HL-60/S4 (cell line): ENCODE data around the gene DLGAP3.
"Not testable (repeated sequence)": the region's sequence is repeated elsewhere in the genome, so short reads cannot be mapped to it uniquely, and the experiment has no call there.

Experiments used
- in situ Hi-C: fragments of 300-500 bp; cut with MboI; formaldehyde crosslinking; loops from 2 replicates; pipeline ENCODE4 v1.14.3; 2022; ENCODE audit warnings: low sequenced_read_pairs

DLGAP3 gene, protein sequence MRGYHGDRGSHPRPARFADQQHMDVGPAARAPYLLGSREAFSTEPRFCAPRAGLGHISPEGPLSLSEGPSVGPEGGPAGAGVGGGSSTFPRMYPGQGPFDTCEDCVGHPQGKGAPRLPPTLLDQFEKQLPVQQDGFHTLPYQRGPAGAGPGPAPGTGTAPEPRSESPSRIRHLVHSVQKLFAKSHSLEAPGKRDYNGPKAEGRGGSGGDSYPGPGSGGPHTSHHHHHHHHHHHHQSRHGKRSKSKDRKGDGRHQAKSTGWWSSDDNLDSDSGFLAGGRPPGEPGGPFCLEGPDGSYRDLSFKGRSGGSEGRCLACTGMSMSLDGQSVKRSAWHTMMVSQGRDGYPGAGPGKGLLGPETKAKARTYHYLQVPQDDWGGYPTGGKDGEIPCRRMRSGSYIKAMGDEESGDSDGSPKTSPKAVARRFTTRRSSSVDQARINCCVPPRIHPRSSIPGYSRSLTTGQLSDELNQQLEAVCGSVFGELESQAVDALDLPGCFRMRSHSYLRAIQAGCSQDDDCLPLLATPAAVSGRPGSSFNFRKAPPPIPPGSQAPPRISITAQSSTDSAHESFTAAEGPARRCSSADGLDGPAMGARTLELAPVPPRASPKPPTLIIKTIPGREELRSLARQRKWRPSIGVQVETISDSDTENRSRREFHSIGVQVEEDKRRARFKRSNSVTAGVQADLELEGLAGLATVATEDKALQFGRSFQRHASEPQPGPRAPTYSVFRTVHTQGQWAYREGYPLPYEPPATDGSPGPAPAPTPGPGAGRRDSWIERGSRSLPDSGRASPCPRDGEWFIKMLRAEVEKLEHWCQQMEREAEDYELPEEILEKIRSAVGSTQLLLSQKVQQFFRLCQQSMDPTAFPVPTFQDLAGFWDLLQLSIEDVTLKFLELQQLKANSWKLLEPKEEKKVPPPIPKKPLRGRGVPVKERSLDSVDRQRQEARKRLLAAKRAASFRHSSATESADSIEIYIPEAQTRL

DNA sequence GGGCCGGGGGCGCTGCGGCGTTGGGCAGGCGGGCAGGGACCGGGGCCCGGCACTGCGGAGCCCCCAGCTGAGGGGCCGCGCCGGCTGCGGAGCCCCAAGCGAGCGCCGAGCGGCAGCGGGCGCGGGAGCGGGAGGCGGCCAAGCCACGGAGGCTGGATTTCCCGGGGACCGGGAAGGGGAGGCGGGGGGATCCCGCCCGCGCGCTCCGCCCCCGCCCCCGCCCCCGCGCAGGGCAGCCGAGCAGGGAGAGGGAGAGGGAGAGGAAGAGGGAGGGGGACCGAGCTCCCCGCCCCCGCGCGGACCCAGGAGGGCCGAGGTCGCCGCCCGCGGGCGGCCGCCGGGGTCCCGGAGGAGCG, at the start of gene DLGAP3:
Gene DLGAP3 (minus strand): TSS at position 154 of the 356 bp plus-strand sequence. CDS start 24,267 bp downstream, outside the sequence.
- in situ Hi-C loops = no loop called here

DNA sequence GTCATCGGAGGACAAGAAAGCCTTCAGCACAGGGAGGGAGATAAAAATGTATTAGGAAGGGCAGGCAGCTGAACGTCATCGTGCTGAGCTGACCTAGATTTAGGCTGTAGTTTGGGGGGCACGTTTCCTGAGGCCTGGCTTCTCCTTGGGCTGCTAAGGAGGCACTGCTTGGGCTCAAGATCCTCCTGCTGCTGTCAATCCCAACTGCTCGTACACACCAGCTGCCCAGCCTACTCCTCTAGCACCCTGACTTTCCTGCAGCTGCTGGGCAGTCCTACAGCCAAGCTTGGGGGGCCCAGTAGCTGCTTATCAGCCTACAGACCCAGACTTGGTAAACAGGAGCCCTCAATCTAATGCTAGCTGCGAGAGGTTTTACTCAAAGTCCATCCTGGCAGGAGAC, 49.5 kb upstream of the DLGAP3 start:
- in situ Hi-C loops = no loop called here

DNA sequence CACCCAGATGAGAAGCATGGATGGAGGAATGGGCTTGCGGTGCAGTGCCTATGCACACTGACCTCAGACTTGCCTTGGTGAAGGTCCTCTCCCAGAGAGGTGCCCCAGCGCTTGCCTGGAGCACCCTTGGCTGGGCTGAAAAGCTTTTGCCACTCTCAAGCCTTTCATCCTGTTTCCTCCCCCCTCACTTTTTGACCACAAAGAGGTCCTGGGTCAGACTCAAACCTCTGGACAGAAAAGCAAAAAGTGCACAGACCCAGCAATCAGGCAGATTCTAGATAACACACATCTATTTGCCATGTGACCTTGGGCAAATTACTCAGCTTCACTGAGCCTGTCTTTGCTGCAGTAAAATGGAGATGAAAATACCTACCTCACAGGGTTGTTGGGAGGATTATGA, 48.4 kb upstream of the DLGAP3 start:
- in situ Hi-C loops = no loop called here

DNA sequence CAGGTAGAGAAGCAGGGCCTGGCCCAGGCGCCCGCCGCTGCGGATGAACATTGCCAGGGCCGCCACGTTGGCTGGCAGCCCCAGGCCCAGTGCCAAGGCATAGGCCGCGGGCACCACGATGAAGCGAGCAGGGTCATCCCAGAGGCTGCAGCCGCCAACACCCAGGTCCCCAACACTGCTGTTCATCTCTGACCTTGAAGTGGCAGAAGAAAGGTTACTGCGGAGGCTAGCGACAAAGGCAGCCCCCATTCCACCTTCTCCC, 47.7 kb upstream of the DLGAP3 start:
- in situ Hi-C loops = no loop called here

DNA sequence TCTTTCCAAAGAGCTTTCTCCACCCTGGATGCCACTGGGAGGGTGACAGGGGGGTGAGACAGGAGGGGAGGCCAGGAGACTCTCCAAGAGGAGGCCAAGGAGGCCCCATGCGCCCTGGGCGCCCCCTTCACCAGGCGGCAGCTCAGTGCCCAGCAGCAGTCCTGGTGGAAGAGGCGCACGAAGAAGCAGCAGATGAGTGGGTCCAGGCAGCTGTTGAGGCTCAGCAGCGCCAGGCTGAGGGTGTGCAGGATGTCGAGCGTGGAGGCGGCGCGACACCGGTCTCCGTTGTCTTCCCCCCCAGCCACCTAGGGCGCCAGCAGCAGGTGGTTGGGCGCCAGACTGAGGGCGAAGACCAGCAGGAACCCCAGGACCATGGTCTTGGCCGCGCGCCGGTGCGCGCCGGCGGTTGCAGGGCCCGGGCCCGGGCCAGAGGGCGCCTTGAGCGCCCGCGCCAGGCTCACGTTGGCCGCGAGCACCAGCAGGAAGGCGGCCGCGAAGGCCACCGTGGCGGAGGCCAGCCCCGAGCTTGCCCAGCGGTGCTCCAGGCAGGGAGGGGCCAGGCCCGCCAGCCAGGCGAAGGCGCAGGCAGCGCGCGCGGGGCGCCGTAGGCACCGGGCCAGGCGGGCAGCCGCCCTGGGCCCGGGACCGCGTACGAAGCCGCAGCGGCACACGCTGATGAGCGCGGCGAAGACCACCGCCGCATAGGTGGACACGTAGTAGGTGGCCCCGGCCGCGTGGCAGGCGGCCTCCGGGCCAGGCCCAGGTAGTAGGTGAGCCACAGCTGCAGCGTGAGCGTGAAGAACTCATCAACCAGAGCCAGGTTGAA, 47.1 kb upstream of the DLGAP3 start:
- in situ Hi-C loops = no loop called here

DNA sequence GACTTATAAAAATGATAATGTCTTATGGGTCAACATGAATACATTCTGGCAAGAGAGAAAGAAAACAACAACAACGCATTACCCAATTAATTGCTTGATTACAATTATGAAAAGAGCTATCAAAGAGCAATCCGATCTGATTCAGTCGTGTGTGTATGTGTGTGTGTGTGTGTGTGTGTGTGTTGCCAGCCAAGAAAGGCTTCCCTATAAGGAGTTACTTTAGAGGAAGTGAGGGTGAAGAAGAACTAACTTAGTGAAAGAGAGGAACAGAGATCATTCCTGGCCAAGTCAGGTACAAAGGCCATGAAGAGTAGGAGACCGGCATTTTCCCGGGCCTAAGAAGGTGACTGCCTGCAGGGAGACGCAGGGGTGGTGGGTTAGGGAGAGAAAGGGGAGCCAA, 46.3 kb upstream of the DLGAP3 start:
- in situ Hi-C loops = no loop called here

DNA sequence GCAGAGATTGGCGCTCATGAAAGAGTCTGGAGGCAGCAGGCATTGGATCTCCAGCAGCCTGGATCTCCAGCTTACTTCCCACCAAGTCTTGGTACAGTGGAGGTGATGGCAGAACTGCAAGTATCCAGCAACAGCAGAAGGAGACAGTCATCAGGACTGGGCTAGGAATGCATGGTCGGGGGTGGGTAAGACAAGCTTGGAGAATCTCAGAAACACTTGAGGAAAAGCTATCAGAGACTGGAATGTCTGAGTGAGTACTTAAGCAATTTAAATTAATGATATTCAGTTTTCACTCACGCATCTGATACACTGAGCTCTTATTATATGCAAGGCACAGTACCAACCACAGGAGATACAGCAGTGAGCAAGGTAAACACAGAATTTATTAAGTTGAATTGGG, 45.9 kb upstream of the DLGAP3 start:
- in situ Hi-C loops = no loop called here

DNA sequence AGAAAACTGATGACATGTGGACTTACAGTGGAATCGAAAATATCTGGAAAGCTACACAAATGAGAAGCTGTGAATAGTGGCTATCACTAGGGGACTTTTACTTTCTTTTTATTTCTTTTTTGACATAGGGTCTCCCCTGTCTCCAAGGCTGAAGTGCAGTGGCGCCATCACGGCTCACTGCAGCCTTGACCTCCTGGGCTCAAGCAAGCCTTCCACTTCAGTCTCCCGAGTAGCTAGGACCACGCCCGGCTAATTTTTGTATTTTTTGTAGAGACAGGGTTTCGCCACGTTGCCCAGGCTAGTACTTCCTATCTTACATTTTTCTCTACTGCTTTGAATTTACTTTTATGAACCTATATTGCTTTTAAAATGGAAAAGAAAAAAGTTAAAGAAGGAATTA, 45.2 kb upstream of the DLGAP3 start:
- in situ Hi-C loops = no loop called here

DNA sequence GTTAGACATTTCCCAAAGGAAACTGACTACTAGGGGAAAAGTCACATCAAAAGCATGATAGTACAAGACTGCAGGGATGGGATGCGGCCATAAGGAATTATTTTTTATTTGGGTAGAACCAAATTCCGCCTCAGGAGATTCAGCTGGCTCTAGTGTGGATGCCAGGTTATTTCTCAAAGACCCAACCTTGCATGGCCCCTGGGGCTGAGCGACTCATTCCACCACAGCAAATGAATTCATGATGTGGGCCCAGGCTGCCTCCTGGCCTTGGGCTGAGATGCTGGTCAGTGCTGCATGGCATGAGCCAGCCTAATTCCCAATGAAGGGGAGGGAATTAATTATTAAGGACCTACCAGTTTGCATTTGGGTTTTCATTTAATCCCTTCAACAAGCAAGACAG, 43.9 kb upstream of the DLGAP3 start:
- in situ Hi-C loops = no loop called here

DNA sequence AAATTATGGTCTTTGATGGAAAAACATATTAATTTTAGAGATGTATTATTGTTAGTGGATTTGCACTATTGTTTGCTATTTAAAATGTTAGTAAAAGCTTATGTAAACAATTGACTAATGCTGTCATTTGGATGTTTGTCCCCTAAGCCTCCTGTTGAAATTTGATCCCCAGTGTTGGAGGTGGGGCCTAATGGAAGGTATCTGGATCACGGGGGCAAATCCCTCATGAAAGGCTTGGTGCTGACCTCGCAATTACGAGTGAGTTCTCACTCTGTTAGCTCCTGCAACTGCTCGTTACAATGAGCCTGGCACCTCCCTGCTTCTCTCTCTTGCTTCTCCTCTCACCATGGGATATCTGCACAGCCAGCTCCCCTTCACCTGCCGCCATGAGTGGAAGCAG, 41.4 kb upstream of the DLGAP3 start:
- in situ Hi-C loops = no loop called here

DNA sequence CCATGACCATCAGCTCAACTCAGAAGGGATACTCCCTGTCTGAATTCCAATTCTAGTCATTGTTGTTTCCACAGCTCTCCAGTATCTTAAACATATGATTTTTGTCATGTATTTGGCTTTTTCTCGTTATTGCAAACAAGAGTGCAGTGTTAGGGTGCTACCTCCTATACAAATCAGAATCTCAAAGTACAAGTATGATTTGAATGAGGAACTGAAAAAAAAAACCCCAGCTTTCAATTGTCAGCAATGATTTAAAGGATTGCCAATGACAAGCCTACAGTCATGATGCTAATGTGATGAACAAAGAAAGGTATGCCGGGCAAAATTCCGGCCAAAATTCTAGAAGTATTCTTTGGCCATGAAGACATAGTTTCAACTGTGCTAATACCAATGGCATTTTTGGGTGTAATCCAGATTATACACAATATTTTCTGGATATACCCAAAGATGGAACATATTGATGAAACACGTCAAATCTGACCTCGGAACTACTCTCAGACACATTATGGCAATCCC, 40.8 kb upstream of the DLGAP3 start:
- in situ Hi-C loops = no loop called here

DNA sequence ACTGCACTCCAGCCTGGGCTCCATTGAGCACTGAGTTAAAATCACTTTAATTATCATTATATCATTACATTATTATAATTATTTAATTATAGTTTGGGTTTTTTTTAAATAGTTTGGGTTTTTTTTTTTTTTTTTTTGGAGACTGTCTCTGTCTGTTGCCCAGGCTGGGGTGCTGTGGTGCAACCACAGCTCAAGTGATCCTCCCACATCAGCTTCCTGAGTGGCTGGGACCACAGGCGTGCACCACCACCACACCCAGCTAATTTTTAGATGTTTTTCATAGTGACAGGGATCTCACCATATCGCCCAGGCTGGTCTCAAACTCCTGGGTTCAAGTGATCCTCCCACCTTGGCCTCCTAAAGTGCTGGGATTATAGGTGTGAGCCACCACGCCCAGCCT, 38.8 kb upstream of the DLGAP3 start:
- in situ Hi-C loops = not testable (repeated sequence)

DNA sequence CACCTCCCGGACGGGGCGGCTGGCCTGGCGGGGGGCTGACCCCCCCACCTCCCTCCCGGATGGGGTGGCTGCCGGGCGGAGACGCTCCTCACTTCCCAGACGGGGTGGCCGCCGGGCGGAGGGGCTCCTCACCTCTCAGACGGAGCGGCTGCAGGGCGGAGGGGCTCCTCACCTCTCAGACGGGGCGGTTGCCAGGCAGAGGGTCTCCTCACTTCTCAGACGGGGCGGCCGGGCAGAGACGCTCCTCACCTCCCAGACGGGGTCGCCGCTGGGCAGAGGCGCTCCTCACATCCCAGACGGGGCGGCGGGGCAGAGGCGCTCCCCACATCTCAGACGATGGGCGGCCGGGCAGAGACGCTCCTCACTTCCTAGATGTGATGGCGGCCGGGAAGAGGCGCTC, 38.2 kb upstream of the DLGAP3 start:
- in situ Hi-C loops = not testable (repeated sequence)

DNA sequence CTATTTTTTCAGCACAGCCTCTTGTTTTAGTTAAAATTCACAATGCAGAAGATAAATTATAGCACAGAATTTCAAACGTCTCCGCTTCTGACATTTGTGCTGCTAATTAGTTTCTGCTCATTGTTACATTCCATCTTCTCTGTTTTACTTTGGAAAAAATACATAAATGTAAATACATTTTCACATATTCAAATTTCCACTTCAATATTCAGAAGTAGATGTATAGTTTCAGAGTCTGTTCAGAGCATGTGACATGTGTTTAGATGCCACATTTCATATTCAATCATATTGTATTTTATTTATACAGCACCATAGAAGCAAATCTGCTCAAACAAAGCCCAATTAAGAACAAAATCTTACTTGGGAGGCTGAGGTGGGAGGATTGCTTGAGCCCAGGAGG, 36.1 kb upstream of the DLGAP3 start:
- in situ Hi-C loops = no loop called here

DNA sequence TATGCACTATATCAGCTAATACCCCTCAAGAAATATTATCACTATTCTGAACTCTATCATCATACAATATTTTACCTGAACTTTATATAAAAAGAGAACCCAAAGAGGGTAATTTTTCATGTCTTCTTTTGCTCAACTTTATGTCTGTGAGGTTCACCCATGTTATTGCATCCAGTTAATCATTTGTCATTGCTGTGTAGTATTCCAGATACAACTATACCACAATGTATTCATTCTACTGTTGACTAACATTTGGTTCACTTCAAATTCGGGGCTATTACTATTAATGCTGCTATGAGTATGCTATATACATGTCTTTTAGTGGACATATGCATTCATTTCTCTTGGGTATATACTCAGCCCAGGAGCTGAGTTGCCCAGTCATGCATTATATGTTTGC, 21.0 kb upstream of the DLGAP3 start:
- in situ Hi-C loops = no loop called here

DNA sequence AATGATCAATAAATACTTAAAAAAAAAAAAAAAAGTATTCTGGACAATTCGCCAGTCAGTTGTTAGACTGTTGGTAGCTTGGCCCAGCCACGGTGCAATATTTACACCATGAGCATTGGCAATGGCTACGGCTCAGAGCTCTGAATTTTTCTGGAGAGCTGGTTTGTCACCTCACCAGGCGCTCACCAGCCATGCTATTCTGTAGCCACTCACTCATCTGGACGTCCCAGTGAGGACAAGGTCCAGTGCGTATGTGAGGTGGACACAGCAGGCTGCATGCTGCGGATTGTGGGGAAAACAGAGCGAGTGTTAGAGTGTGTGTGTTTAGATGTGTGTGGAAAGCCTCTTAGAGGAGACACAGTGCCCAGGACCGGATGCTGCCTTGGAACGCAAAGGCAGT, 19.3 kb upstream of the DLGAP3 start:
- in situ Hi-C loops = not testable (repeated sequence)

DNA sequence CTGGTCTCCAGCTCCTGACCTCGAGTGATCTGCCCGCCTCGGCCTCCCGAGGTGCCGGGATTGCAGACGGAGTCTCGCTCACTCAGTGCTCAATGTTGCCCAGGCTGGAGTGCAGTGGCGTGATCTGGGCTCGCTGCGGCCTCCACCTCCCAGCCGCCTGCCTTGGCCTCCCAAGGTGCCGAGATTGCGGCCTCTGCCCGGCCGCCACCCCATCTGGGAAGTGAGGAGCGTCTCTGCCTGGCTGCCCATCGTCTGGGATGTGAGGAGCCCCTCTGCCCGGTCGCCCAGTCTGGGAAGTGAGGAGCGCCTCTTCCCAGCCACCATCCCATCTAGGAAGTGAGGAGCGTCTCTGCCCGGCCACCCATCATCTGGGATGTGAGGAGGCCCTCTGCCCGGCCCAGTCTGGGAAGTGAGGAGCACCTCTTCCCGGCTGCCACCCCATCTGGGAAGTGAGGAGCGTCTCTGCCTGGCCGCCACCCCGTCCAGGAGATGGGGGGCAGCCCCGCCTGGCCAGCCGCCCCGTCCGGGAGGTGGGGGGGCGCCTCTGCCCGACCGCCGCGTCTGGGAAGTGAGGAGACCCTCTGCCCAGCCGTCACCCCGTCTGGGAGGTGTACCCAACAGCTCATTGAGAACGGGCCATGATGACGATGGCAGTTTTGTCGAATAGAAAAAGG, 18.3 kb upstream of the DLGAP3 start:
- in situ Hi-C loops = not testable (repeated sequence)

DNA sequence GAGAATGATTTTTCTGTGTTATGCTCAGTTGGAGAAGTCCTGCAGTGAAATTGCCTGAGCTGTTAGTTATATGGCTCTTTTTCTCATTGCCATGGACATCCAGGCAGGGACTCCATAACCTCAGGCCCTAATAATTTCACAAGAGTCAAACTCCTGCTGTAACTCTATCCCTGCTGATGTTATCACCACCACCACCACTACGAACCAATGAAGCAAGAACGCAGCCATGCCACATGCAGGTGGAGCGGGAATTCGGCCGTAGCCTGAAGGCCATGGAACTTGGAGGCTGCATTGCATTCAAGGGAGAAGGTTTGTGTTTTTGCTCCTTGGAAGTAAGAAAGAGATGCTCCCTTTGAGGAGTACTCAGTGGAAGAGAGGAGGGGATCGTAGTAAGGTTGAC, 16.8 kb upstream of the DLGAP3 start:
- in situ Hi-C loops = no loop called here

DNA sequence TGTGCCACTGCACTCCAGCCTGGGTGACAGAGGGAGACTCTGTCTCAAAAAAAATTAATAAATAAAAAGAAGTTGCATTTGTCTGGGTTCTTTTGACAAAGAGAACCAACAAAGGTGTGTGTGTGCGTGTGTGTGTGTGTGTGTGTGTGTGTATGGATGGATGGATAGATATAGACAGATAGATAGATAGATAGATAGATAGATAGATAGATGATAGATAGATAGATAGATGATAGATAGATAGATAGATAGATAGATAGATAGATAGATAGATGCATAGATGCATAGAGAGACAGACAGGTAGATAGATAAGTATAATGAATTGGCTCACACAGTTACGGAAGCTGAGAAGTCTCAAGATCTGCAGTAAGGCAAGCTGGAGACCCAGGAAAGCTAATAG, 12.3 kb upstream of the DLGAP3 start:
- in situ Hi-C loops = not testable (repeated sequence)

DNA sequence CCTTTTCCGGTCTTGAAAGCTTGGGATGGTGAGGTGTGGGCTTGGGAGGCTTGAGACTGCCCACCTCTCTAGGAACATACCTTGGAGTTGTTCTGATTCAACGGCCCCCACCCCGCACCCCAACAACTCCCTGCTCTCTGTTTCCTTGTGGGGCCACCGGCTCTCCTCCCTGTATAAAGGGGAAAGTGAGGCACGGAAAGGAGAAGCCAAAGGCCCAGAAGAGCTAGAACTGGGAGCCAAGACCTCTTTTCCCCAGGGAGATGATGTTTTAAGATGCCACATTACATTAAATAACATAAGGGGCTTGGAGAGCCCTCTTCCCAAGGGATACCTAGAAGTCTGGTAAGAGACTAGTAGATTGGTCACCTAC, 1.2 kb upstream of the DLGAP3 start:
- in situ Hi-C loops = no loop called here
